HG03196 (cell line): ENCODE measurements around the gene PXN.
A peak's percentile ranks its signal among the peaks of the same experiment; 100 is the strongest.
"Not testable (repeated sequence)": the region's sequence is repeated elsewhere in the genome, so short reads cannot be mapped to it uniquely, and the experiment has no call there.

ENCODE experiments used
- ATAC-seq: cut with Tn5 transposase; IDR thresholded peaks from one replicate; pipeline ENCODE4 v1.9.1; 2021; ENCODE audit not compliant: unreplicated experiment

Gene PXN

GRCh38 chr12:120211904-120212283, 53.6 kb downstream of the PXN start:
- ATAC-seq = no peak

GRCh38 chr12:120211243-120211903, 54.2 kb downstream of the PXN start:
- ATAC-seq = no peak

- no peak for ATAC-seq
Observed at GRCh38 chr12:120209851-120210250, 55.7 kb downstream of the PXN start.

- no peak for ATAC-seq
Observed at GRCh38 chr12:120207227-120207626, 58.3 kb downstream of the PXN start.

DNA sequence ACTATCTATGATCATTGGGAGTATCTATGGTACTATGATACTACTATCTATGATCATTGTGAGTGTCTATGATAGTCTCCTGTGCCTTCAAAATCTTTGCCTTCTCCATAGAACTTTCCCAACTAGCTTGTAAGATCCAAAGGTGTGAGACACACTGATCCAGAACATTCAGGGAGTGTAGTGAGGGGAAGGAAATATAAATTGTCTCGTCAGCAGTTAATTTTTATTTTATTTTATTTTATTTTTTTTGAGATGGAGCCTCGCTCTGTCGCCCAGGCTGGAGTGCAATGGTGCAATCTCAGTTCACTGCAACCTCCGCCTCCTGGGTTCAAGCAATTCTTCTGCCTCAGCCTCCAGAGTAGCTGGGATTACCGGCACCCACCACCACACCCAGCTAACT, 58.7 kb downstream of the PXN start:
- ATAC-seq = not testable (repeated sequence)

GRCh38 chr12:120206228-120206627, 59.3 kb downstream of the PXN start:
- no peak for ATAC-seq

- no peak for ATAC-seq
Observed at GRCh38 chr12:120204171-120204570, 61.4 kb downstream of the PXN start.

GRCh38 chr12:120200364-120200800, 65.1 kb downstream of the PXN start:
- ATAC-seq = no peak

GRCh38 chr12:120199595-120200306, 65.8 kb downstream of the PXN start:
- ATAC-seq = no peak

GRCh38 chr12:120199025-120199424, 66.5 kb downstream of the PXN start:
- no peak for ATAC-seq

GRCh38 chr12:120197542-120197887, 68.0 kb downstream of the PXN start:
- no peak for ATAC-seq

GRCh38 chr12:120196817-120197541, 68.6 kb downstream of the PXN start:
- not testable (repeated sequence) for ATAC-seq

GRCh38 chr12:120196363-120196762, 69.2 kb downstream of the PXN start:
- no peak for ATAC-seq

DNA sequence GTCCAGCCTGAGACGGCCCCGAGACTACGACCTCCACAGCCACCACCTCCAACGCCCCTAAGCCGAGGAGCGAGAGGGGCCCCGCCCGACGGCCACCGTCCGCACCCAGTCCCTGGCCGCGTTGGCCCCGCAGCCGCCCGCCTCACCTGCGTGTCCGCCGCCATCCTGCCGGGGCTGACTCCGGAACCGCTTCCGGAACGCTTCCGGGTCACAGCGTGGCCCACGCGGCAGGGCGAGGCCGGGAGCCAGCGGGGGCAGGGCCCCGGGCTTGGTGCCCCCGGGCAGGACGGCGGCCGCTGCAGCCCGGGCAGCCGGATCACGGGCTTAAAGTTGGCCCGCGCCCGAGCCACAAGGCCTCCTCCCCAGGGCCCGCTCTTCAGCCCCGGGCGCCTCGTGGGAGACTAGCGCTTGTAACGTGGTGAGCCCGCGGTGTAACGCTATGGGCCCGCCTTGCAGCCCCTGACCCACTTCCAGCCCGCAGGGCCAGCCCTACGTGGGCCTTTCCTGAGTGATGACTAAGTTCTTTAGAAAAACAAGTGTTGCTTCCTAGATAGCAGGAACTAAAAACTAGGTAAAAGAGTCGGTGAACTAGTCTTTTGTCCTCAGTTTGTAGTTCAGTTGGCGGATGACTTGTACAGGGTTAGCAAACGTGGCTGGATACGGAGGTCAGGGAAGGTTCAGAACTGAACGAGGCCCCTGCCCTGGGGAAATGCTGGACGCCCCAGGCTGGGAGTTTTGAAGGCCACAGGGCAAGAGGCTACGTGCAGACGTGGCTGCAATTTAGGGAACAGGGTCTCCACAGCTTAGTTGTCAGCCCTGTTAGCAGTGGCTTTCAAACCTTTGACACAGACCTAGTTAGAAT, 70.8 kb downstream of the PXN start, which contains the start of gene GCN1:
Gene GCN1 (minus strand): TSS at position 182 of the 862 bp plus-strand sequence. CDS start 18 bp downstream, at position 164.
- ATAC-seq = peak; percentile 76

- ATAC-seq = no peak
Observed at GRCh38 chr12:120194226-120194533, 71.3 kb downstream of the PXN start.

DNA sequence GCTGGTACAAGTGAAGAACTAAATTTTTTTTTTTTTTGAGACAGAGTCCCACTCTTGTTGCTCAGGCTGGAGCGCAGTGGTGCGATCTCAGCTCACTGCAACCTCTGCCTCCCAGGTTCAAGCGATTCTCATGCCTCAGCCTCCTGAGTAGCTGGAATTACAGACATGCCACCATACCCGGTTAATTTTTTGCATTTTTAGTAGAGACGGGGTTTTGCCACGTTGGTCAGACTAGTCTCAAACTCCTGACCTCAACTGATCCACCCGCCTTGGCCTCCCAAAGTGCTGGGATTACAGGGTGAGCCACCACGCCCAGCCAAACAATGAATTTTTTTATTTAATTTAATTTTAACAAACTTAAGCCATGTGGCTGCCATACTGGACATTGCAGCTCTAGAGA, 72.2 kb downstream of the PXN start:
- ATAC-seq = not testable (repeated sequence)

DNA sequence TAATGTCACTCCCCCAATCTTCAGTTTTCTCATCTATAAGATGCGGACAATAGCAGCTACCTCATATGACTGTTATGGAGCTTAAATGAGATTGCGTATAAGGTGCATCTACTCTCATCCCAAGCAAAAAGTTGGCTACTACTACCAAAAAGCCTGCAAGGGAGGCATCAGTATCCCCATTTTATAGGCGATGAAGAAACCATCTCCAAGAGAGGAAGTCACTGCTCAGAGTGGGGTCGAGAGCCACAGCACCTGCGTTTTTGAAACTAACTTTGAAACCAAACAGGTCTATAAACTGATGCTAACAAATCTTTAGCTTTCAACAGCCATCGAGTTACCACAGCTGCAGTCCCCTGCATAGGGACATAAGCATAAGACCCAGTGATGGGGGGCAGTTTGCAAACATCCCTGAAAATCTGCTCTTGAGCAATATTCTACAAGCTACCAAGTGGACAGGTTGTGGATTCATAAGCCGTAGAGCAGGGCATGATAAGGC, 74.5 kb downstream of the PXN start:
- no peak for ATAC-seq

GRCh38 chr12:120190386-120190785, 75.1 kb downstream of the PXN start:
- ATAC-seq = no peak

GRCh38 chr12:120186654-120187053, 78.9 kb downstream of the PXN start:
- ATAC-seq = no peak

- ATAC-seq = no peak
Observed at GRCh38 chr12:120183211-120183631, 82.3 kb downstream of the PXN start.
